C4-2B (cell line): ENCODE measurements around the gene LURAP1L.

Source experiments
- ZFX ChIP-seq: fragments of 450-650 bp; IDR thresholded peaks from 2 replicates; pipeline ENCODE4 v1.6.1; 2017
- TF ChIP-seq, protein P1 (sequence below): fragments of 450-650 bp; conservative IDR thresholded peaks from 2 replicates; pipeline ENCODE4 v1.5.1; 2017; ENCODE audit warnings: mild to moderate bottlenecking

DNA sequence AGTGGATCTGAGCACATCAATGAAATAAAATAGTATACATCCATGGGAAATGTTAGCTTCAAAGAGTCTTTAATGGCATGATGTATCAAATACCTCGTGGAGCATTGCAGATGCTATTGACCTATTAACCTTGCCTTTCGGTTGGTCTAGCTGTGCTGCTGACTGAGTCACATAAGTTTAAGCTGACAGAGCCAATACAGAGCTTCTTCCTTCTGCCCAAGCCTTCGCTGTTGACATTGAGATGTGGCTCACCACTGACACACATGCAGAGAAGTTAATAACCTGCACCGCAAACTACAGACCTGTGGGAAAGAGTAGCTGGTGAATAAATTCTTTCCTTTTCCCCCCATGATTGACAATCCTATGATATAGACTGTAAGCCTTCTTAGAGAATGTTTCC, 78.2 kb downstream of the LURAP1L start:
- TF ChIP-seq, protein P1, sequence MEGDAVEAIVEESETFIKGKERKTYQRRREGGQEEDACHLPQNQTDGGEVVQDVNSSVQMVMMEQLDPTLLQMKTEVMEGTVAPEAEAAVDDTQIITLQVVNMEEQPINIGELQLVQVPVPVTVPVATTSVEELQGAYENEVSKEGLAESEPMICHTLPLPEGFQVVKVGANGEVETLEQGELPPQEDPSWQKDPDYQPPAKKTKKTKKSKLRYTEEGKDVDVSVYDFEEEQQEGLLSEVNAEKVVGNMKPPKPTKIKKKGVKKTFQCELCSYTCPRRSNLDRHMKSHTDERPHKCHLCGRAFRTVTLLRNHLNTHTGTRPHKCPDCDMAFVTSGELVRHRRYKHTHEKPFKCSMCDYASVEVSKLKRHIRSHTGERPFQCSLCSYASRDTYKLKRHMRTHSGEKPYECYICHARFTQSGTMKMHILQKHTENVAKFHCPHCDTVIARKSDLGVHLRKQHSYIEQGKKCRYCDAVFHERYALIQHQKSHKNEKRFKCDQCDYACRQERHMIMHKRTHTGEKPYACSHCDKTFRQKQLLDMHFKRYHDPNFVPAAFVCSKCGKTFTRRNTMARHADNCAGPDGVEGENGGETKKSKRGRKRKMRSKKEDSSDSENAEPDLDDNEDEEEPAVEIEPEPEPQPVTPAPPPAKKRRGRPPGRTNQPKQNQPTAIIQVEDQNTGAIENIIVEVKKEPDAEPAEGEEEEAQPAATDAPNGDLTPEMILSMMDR = no peak
- TF ChIP-seq ZFX = no peak
